Glutamatergic neuron (in vitro differentiated cells): ENCODE measurements around the gene NMNAT3. TPM values are rescaled to one million over a fixed set of nuclear protein-coding genes. Genes with fewer than 3 reads are reported as not detected.

ENCODE experiments used
- DNase-seq: peaks from one replicate; pipeline ENCODE4 v3.0.0; 2022
- H3K27ac Mint-ChIP-seq: one replicate; pipeline ENCODE4 v1.8.0; 2020; ENCODE audit warnings: mild to moderate bottlenecking, mixed read lengths, inconsistent platforms; ENCODE audit not compliant: unreplicated experiment
- H3K27me3 Mint-ChIP-seq: one replicate; pipeline ENCODE4 v1.8.0; 2020; ENCODE audit warnings: mild to moderate bottlenecking, moderate library complexity, mixed read lengths, inconsistent platforms; ENCODE audit not compliant: unreplicated experiment
- H3K36me3 Mint-ChIP-seq: one replicate; pipeline ENCODE4 v1.8.0; 2020; ENCODE audit warnings: mild to moderate bottlenecking, mixed read lengths, inconsistent platforms; ENCODE audit not compliant: unreplicated experiment
- H3K4me1 Mint-ChIP-seq: one replicate; pipeline ENCODE4 v1.8.0; 2020; ENCODE audit warnings: mild to moderate bottlenecking, low read depth, mixed read lengths, inconsistent platforms; ENCODE audit not compliant: unreplicated experiment
- H3K4me3 Mint-ChIP-seq: one replicate; pipeline ENCODE4 v1.8.0; 2020; ENCODE audit warnings: mild to moderate bottlenecking, mixed read lengths, inconsistent platforms; ENCODE audit not compliant: unreplicated experiment
- H3K9me3 Mint-ChIP-seq: one replicate; pipeline ENCODE4 v1.8.0; 2020; ENCODE audit warnings: mild to moderate bottlenecking, moderate library complexity, mixed read lengths, inconsistent platforms; ENCODE audit not compliant: unreplicated experiment
- CTCF ChIP-seq: fragments of 200-600 bp; sonication (generic); IDR thresholded peaks from one replicate; pipeline ENCODE4 v1.5.0; 2021; ENCODE audit not compliant: partially characterized antibody, unreplicated experiment
- total RNA-seq: library from RNA; stranded (reverse); fragmentation: NEBNext Ultra II Directional; extraction: Animal tissue kit (Norgen Biotek cat#: 25700); gene quantifications from one replicate; pipeline ENCODE4 v1.2.1, GENCODE V29; 2021; ENCODE audit not compliant: unreplicated experiment

NMNAT3 gene
- total RNA-seq, 1 donor from 2014 or later: 0.61 TPM

GRCh38 chr3:139676632-139677387 lies 962 bp downstream of the NMNAT3 start:
- Mint-ChIP-seq H3K4me3 (peak overlapping the region; percentile 41), H3K4me1 (no peaks in the 10 kb centered on the region), H3K9me3 (no peaks in the 10 kb centered on the region)

GRCh38 chr3:139676108-139676507 lies 1.7 kb downstream of the NMNAT3 start:
- Mint-ChIP-seq H3K9me3 (no peaks in the 10 kb centered on the region), H3K27me3 (peaks cover 3% of the 10 kb centered on the region), H3K4me1 (no peaks in the 10 kb centered on the region), H3K27ac (no peak overlapping the region), H3K4me3 (no peak overlapping the region), H3K36me3 (no peaks in the 10 kb centered on the region)
- TF ChIP-seq CTCF: no peak
- no peak for DNase-seq

More at GRCh38 chr3:139676632-139677387, 962 bp downstream of the NMNAT3 start:
- no peak for DNase-seq
- no peak overlapping the region for H3K27ac Mint-ChIP-seq
- peaks cover 4% of the 10 kb centered on the region for H3K27me3 Mint-ChIP-seq
- TF ChIP-seq CTCF: no peak
- no peaks in the 10 kb centered on the region for H3K36me3 Mint-ChIP-seq

- H3K4me3 Mint-ChIP-seq: no peak overlapping the region
- no peak for TF ChIP-seq CTCF
- H3K4me1 Mint-ChIP-seq: peaks cover 1% of the 10 kb centered on the region
- H3K36me3 Mint-ChIP-seq: no peaks in the 10 kb centered on the region
- no peak overlapping the region for H3K27ac Mint-ChIP-seq
- peaks cover 3% of the 10 kb centered on the region for H3K27me3 Mint-ChIP-seq
- no peak for DNase-seq
- no peaks in the 10 kb centered on the region for H3K9me3 Mint-ChIP-seq
Observed at GRCh38 chr3:139675327-139675726, 2.4 kb downstream of the NMNAT3 start.

- H3K27me3 Mint-ChIP-seq: peaks cover 3% of the 10 kb centered on the region
- H3K27ac Mint-ChIP-seq: no peak overlapping the region
- DNase-seq: no peak
- no peak overlapping the region for H3K4me3 Mint-ChIP-seq
- peaks cover 5% of the 10 kb centered on the region for H3K4me1 Mint-ChIP-seq
- no peaks in the 10 kb centered on the region for H3K36me3 Mint-ChIP-seq
- H3K9me3 Mint-ChIP-seq: no peaks in the 10 kb centered on the region
- TF ChIP-seq CTCF: no peak
Observed at GRCh38 chr3:139674571-139675260, 3.1 kb downstream of the NMNAT3 start.

- Mint-ChIP-seq H3K4me1 (peaks cover 5% of the 10 kb centered on the region), H3K9me3 (no peaks in the 10 kb centered on the region), H3K27me3 (peaks cover 3% of the 10 kb centered on the region), H3K36me3 (no peaks in the 10 kb centered on the region), H3K27ac (no peak overlapping the region), H3K4me3 (no peak overlapping the region)
- TF ChIP-seq CTCF: no peak
- no peak for DNase-seq
Observed at GRCh38 chr3:139672884-139673283, 4.9 kb downstream of the NMNAT3 start.
